Suprapubic skin (tissue), 4 donors: ENCODE results near the gene ADAMTS12.

Experiments used
- EP300 ChIP-seq: sonication (generic); formaldehyde crosslinking; IDR thresholded peaks from one replicate; pipeline ENCODE4 v1.6.1; 2017; ENCODE audit warnings: antibody characterized with exemption
- POLR2A ChIP-seq, 2 donors: fragments of 450-650 bp; IDR thresholded peaks; one replicate each; pipeline ENCODE4 v1.6.1; 2017; ENCODE audit warnings: antibody characterized with exemption in 2 of 2, mild to moderate bottlenecking in 2 of 2, moderate library complexity in 2 of 2
- POLR2AphosphoS5 ChIP-seq, 3 donors: sonication (generic); formaldehyde crosslinking; IDR thresholded peaks; one replicate each; pipeline ENCODE4 v1.6.1; 2017; ENCODE audit warnings: antibody characterized with exemption in 3 of 3
- TF ChIP-seq, protein P1 (sequence below), 2 donors: fragments of 200-600 bp in 1 of 2; fragments of 450-650 bp in 1 of 2; sonication (generic) in 1 of 2; IDR thresholded peaks; one replicate each; pipeline ENCODE4 v1.5.1; 2016 to 2019; ENCODE audit warnings: antibody characterized with exemption in 2 of 2, mild to moderate bottlenecking in 1 of 2, moderate library complexity in 1 of 2

DNA sequence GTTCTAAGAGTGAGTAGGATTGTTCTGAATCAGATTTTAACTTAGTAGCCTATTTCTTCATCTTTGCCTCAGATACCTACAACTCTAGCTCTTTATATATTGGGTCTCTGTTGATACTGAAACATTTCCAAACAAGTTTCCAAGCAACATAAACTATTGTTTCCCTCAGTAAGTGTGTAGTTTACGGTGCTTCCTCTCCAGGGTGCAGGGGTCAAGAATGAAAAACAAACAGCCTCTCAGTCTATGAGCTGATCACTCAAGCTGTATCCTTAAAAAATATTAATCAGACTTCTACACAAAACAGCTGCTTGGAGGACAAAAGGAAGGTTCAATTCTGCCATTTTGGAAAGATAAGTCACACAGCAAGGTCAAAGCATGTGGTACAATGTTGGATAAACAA lies 75.0 kb downstream of the ADAMTS12 start:
- TF ChIP-seq, protein P1, sequence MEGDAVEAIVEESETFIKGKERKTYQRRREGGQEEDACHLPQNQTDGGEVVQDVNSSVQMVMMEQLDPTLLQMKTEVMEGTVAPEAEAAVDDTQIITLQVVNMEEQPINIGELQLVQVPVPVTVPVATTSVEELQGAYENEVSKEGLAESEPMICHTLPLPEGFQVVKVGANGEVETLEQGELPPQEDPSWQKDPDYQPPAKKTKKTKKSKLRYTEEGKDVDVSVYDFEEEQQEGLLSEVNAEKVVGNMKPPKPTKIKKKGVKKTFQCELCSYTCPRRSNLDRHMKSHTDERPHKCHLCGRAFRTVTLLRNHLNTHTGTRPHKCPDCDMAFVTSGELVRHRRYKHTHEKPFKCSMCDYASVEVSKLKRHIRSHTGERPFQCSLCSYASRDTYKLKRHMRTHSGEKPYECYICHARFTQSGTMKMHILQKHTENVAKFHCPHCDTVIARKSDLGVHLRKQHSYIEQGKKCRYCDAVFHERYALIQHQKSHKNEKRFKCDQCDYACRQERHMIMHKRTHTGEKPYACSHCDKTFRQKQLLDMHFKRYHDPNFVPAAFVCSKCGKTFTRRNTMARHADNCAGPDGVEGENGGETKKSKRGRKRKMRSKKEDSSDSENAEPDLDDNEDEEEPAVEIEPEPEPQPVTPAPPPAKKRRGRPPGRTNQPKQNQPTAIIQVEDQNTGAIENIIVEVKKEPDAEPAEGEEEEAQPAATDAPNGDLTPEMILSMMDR (IDR thresholded peaks at IDR 0.05), result no peak
- TF ChIP-seq POLR2AphosphoS5 (IDR thresholded peaks at IDR 0.05) (no peak), EP300 (no peak), POLR2A (IDR thresholded peaks at IDR 0.05) (no peak)
